HEK293 (cell line): ENCODE data around the gene LSMEM2.

Experiments used
- CTCF ChIA-PET: fragments of 350-600 bp; formaldehyde crosslinking; extraction: SDS; loops from one replicate; lab custom pipeline; 2021; ENCODE audit warnings: antibody characterized with exemption; lab: Yijun Ruan, JAX
- POLR2A ChIA-PET: fragments of 300-600 bp; formaldehyde crosslinking; extraction: SDS; loops from one replicate; lab custom pipeline; 2020; ENCODE audit warnings: antibody characterized with exemption, inconsistent platforms; lab: Yijun Ruan, JAX
- H3K27ac ChIP-seq: fragments of 200-500 bp; sonication (Bioruptor generic); 2 replicates; pipeline ENCODE4 v1.5.1; 2014; ENCODE audit warnings: low read depth, low read length, control low read depth, inconsistent platforms; ENCODE audit errors: extremely low read depth
- H3K36me3 ChIP-seq, 2 experiments: fragments of 200-500 bp in 1 of 2; sonication (Bioruptor generic) in 1 of 2; 1 replicate in 1 of 2; 2 replicates in 1 of 2; pipeline ENCODE4 v1.5.1; 2014 to 2017; ENCODE audit warnings: inconsistent platforms in 2 of 2, low read length in 2 of 2; ENCODE audit not compliant: control insufficient read depth in 2 of 2, insufficient read depth in 1 of 2
- H3K4me1 ChIP-seq: fragments of 200-500 bp; sonication (Bioruptor generic); 2 replicates; pipeline ENCODE4 v1.5.1; 2014; ENCODE audit warnings: mild to moderate bottlenecking, low read length, inconsistent platforms; ENCODE audit not compliant: control insufficient read depth, insufficient read depth
- H3K4me3 ChIP-seq: 2 replicates; pipeline ENCODE4 v1.5.1; 2011; ENCODE audit warnings: low read depth, mild to moderate bottlenecking, control low read depth, low read length, moderate library complexity
- H3K9me3 ChIP-seq: fragments of 200-500 bp; sonication (Bioruptor generic); 2 replicates; pipeline ENCODE4 v1.5.1; 2014; ENCODE audit warnings: low read depth, low read length, inconsistent platforms; ENCODE audit not compliant: control insufficient read depth, insufficient read depth
- GLIS1 ChIP-seq: fragments of 450-650 bp; formaldehyde crosslinking; IDR thresholded peaks from 2 replicates; pipeline ENCODE4 v1.5.1; 2016; ENCODE audit warnings: missing biosample characterization, missing genetic modification characterization
- HOXA7 ChIP-seq: sonication (generic); formaldehyde crosslinking; IDR thresholded peaks from 2 replicates; pipeline ENCODE4 v1.8.1; 2022; ENCODE audit warnings: missing genetic modification reagents, borderline replicate concordance
- KLF1 ChIP-seq: fragments of 450-650 bp; formaldehyde crosslinking; IDR thresholded peaks from 2 replicates; pipeline ENCODE4 v1.5.1; 2016; ENCODE audit warnings: missing biosample characterization, missing genetic modification characterization
- KLF7 ChIP-seq: fragments of 450-650 bp; formaldehyde crosslinking; IDR thresholded peaks from 2 replicates; pipeline ENCODE4 v1.5.1; 2016; ENCODE audit warnings: missing biosample characterization, missing genetic modification characterization, borderline replicate concordance
- SETDB1 ChIP-seq: IDR thresholded peaks from one replicate; pipeline ENCODE4 v1.6.1; 2017; ENCODE audit warnings: mild to moderate bottlenecking, low read length, moderate library complexity, mixed read lengths; ENCODE audit not compliant: insufficient read length
- ZNF394 ChIP-seq: fragments of 450-650 bp; formaldehyde crosslinking; IDR thresholded peaks from 2 replicates; pipeline ENCODE4 v1.5.1; 2016; ENCODE audit warnings: missing biosample characterization, missing genetic modification characterization, mild to moderate bottlenecking, moderate library complexity, borderline replicate concordance
- ZNF416 ChIP-seq: fragments of 450-650 bp; formaldehyde crosslinking; IDR thresholded peaks from 2 replicates; pipeline ENCODE4 v1.5.1; 2016; ENCODE audit warnings: missing biosample characterization, missing genetic modification characterization
- ZNF654 ChIP-seq: fragments of 450-650 bp; formaldehyde crosslinking; IDR thresholded peaks from 2 replicates; pipeline ENCODE4 v1.5.1; 2016; ENCODE audit warnings: low read depth, missing biosample characterization, missing genetic modification characterization
- ZNF777 ChIP-seq: fragments of 450-650 bp; formaldehyde crosslinking; IDR thresholded peaks from 2 replicates; pipeline ENCODE4 v1.5.1; 2017; ENCODE audit warnings: missing biosample characterization, missing genetic modification characterization, borderline replicate concordance
- ZSCAN16 ChIP-seq: fragments of 450-650 bp; formaldehyde crosslinking; IDR thresholded peaks from 2 replicates; pipeline ENCODE4 v1.5.1; 2016; ENCODE audit warnings: missing biosample characterization, missing genetic modification characterization
- ZXDB ChIP-seq: fragments of 450-650 bp; formaldehyde crosslinking; IDR thresholded peaks from 2 replicates; pipeline ENCODE4 v1.5.1; 2016; ENCODE audit warnings: missing biosample characterization, missing genetic modification characterization
- TF ChIP-seq, protein P1 (sequence below): fragments of 450-650 bp; formaldehyde crosslinking; conservative IDR thresholded peaks from 2 replicates; pipeline ENCODE4 v1.5.1; 2016; ENCODE audit warnings: low read depth, missing biosample characterization, missing genetic modification characterization
- TF ChIP-seq, protein P2 (sequence below): fragments of 450-650 bp; formaldehyde crosslinking; IDR thresholded peaks from 2 replicates; pipeline ENCODE4 v1.5.1; 2016; ENCODE audit warnings: missing biosample characterization, missing genetic modification characterization
- TF ChIP-seq, protein P3 (sequence below): fragments of 450-650 bp; formaldehyde crosslinking; IDR thresholded peaks from 2 replicates; pipeline ENCODE4 v1.5.1; 2016; ENCODE audit warnings: missing biosample characterization, missing genetic modification characterization
- TF ChIP-seq, protein P4 (sequence below): fragments of 450-650 bp; formaldehyde crosslinking; IDR thresholded peaks from 2 replicates; pipeline ENCODE4 v1.5.1; 2016; ENCODE audit warnings: missing biosample characterization, missing genetic modification characterization
- TF ChIP-seq, protein P5 (sequence below): fragments of 450-650 bp; formaldehyde crosslinking; IDR thresholded peaks from 2 replicates; pipeline ENCODE4; 2016; ENCODE audit warnings: missing biosample characterization, missing genetic modification characterization

LSMEM2 gene

DNA sequence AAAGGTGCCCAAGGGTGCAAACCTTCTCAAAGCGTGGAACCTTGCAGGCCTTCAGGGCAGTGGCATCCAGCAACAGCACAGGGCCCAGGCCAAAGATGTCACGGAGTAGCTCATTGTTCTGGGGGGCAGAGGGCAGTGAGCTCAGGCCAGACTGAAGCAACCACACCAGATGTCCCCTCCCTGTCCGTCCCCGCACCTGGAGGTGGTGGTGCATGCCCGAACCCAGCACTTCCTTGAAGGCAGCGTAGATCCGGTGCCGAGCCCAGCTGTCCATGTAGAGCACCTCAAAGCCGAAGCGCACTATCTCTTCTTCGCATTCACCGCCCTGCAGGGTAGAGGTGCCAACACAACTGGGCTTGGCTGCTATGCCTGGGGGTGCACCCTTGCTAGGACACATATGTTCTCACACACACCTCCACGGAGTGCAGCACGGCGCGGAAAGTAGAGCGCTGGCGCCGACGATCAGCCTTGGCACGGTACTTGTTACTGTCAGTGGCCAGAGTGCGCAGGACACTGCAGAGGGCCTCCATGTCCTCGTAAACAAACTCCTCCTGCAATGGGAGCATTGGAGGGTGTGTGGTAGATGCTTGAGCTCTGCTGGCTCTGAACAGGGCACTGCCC is 9.6 kb downstream of the LSMEM2 start:
- Histone ChIP-seq H3K4me1 (no peaks in the 10 kb centered on the region), H3K36me3 (peaks cover 0 to 46% of the 10 kb centered on the region in 2 experiments; a peak in 1 of 3 replicates), H3K9me3 (no peaks in the 10 kb centered on the region), H3K27ac (no peak overlapping the region), H3K4me3 (no peak overlapping the region)
- no peak for TF ChIP-seq ZNF416
- TF ChIP-seq KLF1 (tag by site-specific recombination), result no peak
- no peak for TF ChIP-seq HOXA7
- no peak for TF ChIP-seq ZNF777 (tag by site-specific recombination)
- no peak for TF ChIP-seq ZXDB (tag by site-specific recombination)
- TF ChIP-seq, protein P1, sequence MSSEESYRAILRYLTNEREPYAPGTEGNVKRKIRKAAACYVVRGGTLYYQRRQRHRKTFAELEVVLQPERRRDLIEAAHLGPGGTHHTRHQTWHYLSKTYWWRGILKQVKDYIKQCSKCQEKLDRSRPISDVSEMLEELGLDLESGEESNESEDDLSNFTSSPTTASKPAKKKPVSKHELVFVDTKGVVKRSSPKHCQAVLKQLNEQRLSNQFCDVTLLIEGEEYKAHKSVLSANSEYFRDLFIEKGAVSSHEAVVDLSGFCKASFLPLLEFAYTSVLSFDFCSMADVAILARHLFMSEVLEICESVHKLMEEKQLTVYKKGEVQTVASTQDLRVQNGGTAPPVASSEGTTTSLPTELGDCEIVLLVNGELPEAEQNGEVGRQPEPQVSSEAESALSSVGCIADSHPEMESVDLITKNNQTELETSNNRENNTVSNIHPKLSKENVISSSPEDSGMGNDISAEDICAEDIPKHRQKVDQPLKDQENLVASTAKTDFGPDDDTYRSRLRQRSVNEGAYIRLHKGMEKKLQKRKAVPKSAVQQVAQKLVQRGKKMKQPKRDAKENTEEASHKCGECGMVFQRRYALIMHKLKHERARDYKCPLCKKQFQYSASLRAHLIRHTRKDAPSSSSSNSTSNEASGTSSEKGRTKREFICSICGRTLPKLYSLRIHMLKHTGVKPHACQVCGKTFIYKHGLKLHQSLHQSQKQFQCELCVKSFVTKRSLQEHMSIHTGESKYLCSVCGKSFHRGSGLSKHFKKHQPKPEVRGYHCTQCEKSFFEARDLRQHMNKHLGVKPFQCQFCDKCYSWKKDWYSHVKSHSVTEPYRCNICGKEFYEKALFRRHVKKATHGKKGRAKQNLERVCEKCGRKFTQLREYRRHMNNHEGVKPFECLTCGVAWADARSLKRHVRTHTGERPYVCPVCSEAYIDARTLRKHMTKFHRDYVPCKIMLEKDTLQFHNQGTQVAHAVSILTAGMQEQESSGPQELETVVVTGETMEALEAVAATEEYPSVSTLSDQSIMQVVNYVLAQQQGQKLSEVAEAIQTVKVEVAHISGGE (tag by site-specific recombination), result no peak
- no peak for TF ChIP-seq ZNF394 (tag by site-specific recombination)
- TF ChIP-seq, protein P2, sequence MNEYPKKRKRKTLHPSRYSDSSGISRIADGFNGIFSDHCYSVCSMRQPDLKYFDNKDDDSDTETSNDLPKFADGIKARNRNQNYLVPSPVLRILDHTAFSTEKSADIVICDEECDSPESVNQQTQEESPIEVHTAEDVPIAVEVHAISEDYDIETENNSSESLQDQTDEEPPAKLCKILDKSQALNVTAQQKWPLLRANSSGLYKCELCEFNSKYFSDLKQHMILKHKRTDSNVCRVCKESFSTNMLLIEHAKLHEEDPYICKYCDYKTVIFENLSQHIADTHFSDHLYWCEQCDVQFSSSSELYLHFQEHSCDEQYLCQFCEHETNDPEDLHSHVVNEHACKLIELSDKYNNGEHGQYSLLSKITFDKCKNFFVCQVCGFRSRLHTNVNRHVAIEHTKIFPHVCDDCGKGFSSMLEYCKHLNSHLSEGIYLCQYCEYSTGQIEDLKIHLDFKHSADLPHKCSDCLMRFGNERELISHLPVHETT, result no peak
- TF ChIP-seq SETDB1, result no peak
- TF ChIP-seq, protein P3, sequence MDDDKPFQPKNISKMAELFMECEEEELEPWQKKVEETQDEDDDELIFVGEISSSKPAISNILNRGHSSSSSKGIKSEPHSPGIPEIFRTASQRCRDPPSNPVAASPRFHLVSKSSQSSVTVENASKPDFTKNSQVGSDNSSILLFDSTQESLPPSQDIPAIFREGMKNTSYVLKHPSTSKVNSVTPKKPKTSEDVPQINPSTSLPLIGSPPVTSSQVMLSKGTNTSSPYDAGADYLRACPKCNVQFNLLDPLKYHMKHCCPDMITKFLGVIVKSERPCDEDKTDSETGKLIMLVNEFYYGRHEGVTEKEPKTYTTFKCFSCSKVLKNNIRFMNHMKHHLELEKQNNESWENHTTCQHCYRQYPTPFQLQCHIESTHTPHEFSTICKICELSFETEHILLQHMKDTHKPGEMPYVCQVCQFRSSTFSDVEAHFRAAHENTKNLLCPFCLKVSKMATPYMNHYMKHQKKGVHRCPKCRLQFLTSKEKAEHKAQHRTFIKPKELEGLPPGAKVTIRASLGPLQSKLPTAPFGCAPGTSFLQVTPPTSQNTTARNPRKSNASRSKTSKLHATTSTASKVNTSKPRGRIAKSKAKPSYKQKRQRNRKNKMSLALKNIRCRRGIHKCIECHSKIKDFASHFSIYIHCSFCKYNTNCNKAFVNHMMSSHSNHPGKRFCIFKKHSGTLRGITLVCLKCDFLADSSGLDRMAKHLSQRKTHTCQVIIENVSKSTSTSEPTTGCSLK (tag by site-specific recombination), result no peak
- no peak for TF ChIP-seq GLIS1
- TF ChIP-seq, protein P4, sequence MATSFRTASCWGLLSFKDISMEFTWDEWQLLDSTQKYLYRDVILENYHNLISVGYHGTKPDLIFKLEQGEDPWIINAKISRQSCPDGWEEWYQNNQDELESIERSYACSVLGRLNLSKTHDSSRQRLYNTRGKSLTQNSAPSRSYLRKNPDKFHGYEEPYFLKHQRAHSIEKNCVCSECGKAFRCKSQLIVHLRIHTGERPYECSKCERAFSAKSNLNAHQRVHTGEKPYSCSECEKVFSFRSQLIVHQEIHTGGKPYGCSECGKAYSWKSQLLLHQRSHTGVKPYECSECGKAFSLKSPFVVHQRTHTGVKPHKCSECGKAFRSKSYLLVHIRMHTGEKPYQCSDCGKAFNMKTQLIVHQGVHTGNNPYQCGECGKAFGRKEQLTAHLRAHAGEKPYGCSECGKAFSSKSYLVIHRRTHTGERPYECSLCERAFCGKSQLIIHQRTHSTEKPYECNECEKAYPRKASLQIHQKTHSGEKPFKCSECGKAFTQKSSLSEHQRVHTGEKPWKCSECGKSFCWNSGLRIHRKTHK (tag by site-specific recombination), result no peak
- no peak for TF ChIP-seq ZSCAN16 (tag by site-specific recombination)
- TF ChIP-seq, protein P5, sequence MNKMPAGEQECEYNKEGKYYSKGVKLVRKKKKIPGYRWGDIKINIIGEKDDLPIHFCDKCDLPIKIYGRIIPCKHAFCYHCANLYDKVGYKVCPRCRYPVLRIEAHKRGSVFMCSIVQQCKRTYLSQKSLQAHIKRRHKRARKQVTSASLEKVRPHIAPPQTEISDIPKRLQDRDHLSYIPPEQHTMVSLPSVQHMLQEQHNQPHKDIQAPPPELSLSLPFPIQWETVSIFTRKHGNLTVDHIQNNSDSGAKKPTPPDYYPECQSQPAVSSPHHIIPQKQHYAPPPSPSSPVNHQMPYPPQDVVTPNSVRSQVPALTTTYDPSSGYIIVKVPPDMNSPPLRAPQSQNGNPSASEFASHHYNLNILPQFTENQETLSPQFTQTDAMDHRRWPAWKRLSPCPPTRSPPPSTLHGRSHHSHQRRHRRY, result no peak
- no peak for TF ChIP-seq ZNF654 (tag by site-specific recombination)
- TF ChIP-seq KLF7 (tag by site-specific recombination), result no peak
- CTCF ChIA-PET, result interaction anchor here (0.8 to 1.3 kb wide), 4 partner anchors 14 to 36 kb away, joined by 3 to 4 read pairs (median 4); no protein-coding TSS in a partner anchor
- POLR2A ChIA-PET, result interaction anchor here (0.6 kb wide), 1 partner anchor 49 kb away, joined by 3 read pairs; no protein-coding TSS in a partner anchor
